Measurements from ENCODE around the gene PRRT4. TPM values are rescaled to one million over a fixed set of nuclear protein-coding genes. Genes with fewer than 3 reads are reported as not detected.

PRRT4 gene
- total and polyA plus RNA-seq, 2 of the 13 experiments (the other 11 are each of a cell fraction or from before 2014, with no cell fraction given) = not detected

DNA sequence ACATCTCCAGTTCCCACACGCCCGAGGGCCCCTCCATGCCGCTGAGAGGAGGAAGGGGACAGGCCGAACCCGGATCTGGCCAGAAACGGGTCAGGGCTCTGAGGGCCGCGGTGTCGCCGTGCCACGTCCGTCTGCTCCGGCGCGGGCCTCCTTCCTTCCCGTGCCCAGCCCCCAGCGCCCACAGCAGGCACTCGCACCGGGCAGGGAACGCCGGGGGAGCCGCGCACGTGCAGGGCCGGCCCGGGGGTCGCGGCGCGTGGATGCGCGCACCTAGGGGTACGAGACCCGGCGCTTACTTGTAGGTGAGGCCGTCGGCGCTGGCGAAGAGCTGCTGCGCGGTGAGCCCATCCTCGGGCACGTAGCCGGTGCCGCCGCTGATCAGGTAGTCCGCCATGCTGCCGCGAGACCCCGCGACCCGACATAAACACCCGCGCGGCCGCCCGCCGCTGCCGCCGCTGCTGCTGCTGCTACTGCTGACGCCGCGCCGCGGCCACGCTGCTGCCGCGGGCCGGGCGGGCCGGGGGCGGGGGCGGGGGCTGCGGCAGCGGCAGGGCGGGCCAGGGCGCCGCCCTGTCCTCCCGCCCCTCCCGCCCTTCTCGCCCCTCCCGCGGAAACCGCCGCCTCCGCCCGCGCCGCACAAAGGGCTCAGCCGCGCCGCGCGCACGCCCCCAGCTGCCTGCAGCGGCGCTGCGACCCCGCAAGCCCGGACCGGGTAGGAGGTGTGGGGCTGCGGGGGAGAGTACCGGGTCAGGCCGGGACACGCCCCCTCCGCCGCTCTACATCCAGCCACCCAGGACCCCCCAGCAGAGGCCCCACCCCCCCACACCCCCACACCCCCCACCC lies 44.2 kb upstream of the PRRT4 start (continued):
- peak; percentile 66 for TF ChIP-seq ZFY (CRISPR knock-in tag; IDR thresholded peaks at IDR 0.05)
- TF ChIP-seq YEATS4 (CRISPR knock-in tag; IDR thresholded peaks at IDR 0.05; ENCODE audit: borderline replicate concordance) = peak; percentile 82; the same call in 1 of the 2 replicates
- peak; percentile 59; the same call in 1 of the 2 replicates for TF ChIP-seq SP4 (CRISPR knock-in tag; IDR thresholded peaks at IDR 0.05)
- peak; percentile 94 for TF ChIP-seq HNRNPK (IDR thresholded peaks at IDR 0.05; ENCODE audit: low read depth, low read length, poor library complexity, severe bottlenecking)
- TF ChIP-seq SOX6 (IDR thresholded peaks at IDR 0.05) = no peak
- TF ChIP-seq SOX6 (CRISPR knock-in tag; IDR thresholded peaks at IDR 0.05) = no peak
- peak; percentile 35; the same call in 1 of the 2 replicates for TF ChIP-seq RAD21 (CRISPR knock-in tag; IDR thresholded peaks at IDR 0.05)
- TF ChIP-seq MED1 (CRISPR knock-in tag; IDR thresholded peaks at IDR 0.05) = peak; percentile 14; the same call in 1 of the 2 replicates
- TF ChIP-seq, protein P1, sequence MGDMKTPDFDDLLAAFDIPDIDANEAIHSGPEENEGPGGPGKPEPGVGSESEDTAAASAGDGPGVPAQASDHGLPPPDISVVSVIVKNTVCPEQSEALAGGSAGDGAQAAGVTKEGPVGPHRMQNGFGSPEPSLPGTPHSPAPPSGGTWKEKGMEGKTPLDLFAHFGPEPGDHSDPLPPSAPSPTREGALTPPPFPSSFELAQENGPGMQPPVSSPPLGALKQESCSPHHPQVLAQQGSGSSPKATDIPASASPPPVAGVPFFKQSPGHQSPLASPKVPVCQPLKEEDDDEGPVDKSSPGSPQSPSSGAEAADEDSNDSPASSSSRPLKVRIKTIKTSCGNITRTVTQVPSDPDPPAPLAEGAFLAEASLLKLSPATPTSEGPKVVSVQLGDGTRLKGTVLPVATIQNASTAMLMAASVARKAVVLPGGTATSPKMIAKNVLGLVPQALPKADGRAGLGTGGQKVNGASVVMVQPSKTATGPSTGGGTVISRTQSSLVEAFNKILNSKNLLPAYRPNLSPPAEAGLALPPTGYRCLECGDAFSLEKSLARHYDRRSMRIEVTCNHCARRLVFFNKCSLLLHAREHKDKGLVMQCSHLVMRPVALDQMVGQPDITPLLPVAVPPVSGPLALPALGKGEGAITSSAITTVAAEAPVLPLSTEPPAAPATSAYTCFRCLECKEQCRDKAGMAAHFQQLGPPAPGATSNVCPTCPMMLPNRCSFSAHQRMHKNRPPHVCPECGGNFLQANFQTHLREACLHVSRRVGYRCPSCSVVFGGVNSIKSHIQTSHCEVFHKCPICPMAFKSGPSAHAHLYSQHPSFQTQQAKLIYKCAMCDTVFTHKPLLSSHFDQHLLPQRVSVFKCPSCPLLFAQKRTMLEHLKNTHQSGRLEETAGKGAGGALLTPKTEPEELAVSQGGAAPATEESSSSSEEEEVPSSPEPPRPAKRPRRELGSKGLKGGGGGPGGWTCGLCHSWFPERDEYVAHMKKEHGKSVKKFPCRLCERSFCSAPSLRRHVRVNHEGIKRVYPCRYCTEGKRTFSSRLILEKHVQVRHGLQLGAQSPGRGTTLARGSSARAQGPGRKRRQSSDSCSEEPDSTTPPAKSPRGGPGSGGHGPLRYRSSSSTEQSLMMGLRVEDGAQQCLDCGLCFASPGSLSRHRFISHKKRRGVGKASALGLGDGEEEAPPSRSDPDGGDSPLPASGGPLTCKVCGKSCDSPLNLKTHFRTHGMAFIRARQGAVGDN (CRISPR knock-in tag; IDR thresholded peaks at IDR 0.05) = peak; percentile 90
- 0 out of 2 replicates have a peak, but pooled peaks have one; percentile 64 for TF ChIP-seq ZNF225 (CRISPR knock-in tag; IDR thresholded peaks at IDR 0.05)
- TF ChIP-seq AGO1 (IDR thresholded peaks at IDR 0.05; ENCODE audit: low read depth, low read length, poor library complexity, severe bottlenecking) = no peak
- 0 out of 2 replicates have a peak, but pooled peaks have one; percentile 16 for TF ChIP-seq ZBTB38 (CRISPR knock-in tag; IDR thresholded peaks at IDR 0.05)
- peak; percentile 37 for TF ChIP-seq AGO2 (optimal IDR thresholded peaks at IDR 0.05; ENCODE audit: low read depth, low read length)
- TF ChIP-seq PHF8 (CRISPR knock-in tag; IDR thresholded peaks at IDR 0.05) = peak; percentile 57; the same call in 1 of the 2 replicates
- TF ChIP-seq, protein P2, sequence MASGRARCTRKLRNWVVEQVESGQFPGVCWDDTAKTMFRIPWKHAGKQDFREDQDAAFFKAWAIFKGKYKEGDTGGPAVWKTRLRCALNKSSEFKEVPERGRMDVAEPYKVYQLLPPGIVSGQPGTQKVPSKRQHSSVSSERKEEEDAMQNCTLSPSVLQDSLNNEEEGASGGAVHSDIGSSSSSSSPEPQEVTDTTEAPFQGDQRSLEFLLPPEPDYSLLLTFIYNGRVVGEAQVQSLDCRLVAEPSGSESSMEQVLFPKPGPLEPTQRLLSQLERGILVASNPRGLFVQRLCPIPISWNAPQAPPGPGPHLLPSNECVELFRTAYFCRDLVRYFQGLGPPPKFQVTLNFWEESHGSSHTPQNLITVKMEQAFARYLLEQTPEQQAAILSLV (CRISPR knock-in tag; IDR thresholded peaks at IDR 0.05; ENCODE audit: borderline replicate concordance) = peak; percentile 52; the same call in 1 of the 2 replicates
- TF ChIP-seq, protein P3, sequence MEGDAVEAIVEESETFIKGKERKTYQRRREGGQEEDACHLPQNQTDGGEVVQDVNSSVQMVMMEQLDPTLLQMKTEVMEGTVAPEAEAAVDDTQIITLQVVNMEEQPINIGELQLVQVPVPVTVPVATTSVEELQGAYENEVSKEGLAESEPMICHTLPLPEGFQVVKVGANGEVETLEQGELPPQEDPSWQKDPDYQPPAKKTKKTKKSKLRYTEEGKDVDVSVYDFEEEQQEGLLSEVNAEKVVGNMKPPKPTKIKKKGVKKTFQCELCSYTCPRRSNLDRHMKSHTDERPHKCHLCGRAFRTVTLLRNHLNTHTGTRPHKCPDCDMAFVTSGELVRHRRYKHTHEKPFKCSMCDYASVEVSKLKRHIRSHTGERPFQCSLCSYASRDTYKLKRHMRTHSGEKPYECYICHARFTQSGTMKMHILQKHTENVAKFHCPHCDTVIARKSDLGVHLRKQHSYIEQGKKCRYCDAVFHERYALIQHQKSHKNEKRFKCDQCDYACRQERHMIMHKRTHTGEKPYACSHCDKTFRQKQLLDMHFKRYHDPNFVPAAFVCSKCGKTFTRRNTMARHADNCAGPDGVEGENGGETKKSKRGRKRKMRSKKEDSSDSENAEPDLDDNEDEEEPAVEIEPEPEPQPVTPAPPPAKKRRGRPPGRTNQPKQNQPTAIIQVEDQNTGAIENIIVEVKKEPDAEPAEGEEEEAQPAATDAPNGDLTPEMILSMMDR (CRISPR knock-in tag; IDR thresholded peaks at IDR 0.05) = peak; percentile 49
- TF ChIP-seq ZNF619 (CRISPR knock-in tag; IDR thresholded peaks at IDR 0.05) = peak; percentile 65; the same call in 1 of the 2 replicates
- TF ChIP-seq ZNF678 (CRISPR knock-in tag; IDR thresholded peaks at IDR 0.05) = 0 out of 2 replicates have a peak, but pooled peaks have one; percentile 24
- TF ChIP-seq SRY (CRISPR knock-in tag; IDR thresholded peaks at IDR 0.05) = peak; percentile 82; the same call in 1 of the 2 replicates
- 0 out of 2 replicates have a peak, but pooled peaks have one; percentile 42 for TF ChIP-seq ZNF790 (CRISPR knock-in tag; IDR thresholded peaks at IDR 0.05; ENCODE audit: borderline replicate concordance)
- peak; percentile 35; the same call in 1 of the 2 replicates for TF ChIP-seq ZNF747 (CRISPR knock-in tag; IDR thresholded peaks at IDR 0.05; ENCODE audit: borderline replicate concordance)
- TF ChIP-seq ZNF749 (CRISPR knock-in tag; IDR thresholded peaks at IDR 0.05; ENCODE audit: borderline replicate concordance) = peak; percentile 49; the same call in 1 of the 2 replicates

All from HepG2 (cell line).